GM21381 (cell line): ENCODE results near the gene PCNA.

Source experiments
- ATAC-seq: cut with Tn5 transposase; IDR thresholded peaks from one replicate; pipeline ENCODE4 v1.9.1; 2021; ENCODE audit warnings: mild to moderate bottlenecking, moderate library complexity; ENCODE audit not compliant: unreplicated experiment

PCNA gene

DNA sequence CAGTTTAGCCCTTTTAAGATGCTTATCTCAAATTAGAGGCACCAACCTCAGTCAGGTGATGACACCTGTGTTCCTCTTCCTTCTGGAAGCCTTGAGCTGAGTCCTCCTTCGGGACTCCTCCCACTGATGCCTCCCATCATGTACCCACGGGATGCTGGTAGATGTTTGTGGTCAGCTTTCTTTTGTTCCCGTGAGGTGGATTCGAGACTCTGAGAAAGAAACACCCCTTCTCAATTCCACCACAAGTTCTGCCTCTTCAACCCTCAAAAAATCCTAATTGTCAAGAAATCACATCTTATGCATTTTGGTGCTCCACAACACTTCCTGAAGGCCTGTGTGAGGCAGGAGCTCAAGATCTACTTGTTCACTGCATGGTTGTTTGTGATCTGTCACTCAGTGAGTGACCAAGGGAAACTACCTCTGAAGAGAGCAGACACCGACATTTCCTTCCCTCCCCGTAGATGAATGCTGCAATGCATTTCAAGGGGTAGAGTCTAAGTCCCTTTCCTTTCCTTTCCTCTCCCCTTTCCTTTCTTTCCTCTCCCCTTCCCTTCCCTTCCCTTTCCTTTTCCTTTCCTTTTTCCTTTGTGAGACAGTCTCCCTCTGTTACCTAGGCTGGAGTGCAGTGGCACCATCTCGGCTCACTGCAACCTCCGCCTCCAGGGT lies 50.5 kb downstream of the PCNA start:
- ATAC-seq = no peak

DNA sequence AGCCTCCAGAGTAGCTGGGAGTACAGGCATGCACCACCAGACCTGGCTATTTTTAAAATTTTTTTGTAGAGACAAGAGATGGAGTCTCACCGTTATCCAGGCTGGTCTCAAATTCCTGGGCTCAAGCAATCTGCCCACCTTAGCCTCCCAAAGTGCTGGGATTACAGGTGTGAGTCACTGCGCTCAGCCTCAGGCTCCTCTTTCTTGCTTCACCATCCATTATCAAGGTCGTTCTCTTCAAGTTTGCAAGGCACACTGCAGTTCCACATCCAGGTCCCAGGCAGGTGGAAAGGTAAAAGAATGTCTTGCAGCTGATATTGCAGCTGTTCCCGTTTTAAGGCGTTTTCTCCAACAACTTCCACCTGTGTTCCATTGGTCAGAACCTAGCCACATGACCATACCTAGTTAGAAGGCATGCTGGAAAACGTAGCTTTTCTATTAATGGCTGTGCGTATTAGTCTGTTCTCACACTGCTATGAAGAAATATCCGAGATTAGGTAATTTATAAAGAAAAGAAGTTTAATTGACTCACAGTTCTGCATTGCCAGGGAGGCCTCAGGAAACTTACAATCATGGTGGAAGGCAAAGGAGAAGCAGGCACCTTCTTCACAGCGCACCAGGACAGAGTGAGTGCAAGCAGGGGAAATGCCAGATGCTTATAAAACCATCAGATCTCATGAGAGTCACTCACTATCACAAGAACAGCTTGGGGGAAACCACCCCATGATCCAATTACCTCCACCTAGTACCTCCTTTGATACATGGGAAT lies 51.7 kb downstream of the PCNA start:
- no peak for ATAC-seq

DNA sequence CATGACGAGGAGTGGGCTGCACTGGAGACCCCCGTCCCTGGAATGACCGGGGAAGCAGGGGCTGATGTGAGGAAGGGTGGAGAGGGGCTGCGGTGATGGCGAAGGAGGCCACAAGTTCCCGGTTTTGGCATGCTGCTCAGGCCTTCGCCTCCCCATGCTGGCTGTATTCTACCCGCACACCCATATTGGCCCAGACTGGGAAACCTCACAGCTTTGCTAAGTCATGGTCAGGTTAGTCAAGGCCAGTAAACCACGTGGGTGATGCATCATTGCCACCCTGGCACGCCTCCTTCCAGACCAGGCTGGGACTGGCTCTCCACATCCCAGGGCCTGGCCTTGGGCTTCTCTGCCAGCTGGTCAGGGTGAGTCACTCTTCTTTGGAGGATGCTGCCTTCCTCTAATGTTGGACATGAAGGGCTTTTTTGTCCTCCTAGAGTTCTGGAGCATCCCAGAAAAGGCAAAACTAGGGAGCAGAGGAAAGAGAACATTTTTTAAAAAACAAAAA lies 53.8 kb downstream of the PCNA start:
- ATAC-seq = no peak

DNA sequence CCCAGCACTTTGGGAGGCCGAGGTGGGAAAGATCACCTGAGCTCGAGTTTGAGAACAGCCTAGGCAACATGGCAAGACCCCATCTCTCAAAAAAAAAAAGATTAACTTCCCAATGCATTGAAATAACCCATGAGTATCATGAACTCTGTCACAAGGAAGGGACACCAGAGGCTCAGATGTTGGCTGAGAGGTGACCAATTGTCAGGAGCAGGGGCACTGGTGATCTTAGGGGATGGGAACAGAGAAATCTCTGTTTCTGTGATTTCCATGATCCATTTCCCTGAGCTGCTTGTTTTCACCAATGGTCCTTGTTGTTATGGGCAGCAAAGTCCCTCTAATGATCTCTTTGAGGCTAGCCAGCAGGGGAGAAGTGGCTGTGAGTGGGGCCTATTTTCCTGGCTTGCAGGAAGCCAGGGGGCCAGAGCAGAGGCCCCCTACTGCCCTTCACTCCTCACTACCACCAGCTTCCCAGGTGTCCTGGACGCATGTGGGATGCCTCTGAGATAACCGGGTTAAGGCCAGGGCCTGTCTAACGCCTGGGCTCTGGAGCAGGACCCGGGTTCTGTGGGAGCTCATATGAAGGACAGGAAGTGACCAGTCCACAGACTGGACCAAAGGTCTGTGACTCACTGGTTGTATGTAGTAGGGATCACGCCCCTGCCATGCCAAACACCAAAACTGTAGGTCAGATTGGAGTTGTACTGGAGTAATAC lies 54.4 kb downstream of the PCNA start:
- no peak for ATAC-seq
